ENCODE results near the gene NAB2. TPM values are rescaled to one million over a fixed set of nuclear protein-coding genes. Genes with fewer than 3 reads are reported as not detected.
"Not testable (repeated sequence)": the region's sequence is repeated elsewhere in the genome, so short reads cannot be mapped to it uniquely, and the experiment has no call there.

NAB2 gene
- total and polyA plus RNA-seq, 9 of the 15 experiments (the other 6 are each of a cell fraction or from before 2014, with no cell fraction given) = 0.45 to 40.9 (median 20.4) TPM

DNA sequence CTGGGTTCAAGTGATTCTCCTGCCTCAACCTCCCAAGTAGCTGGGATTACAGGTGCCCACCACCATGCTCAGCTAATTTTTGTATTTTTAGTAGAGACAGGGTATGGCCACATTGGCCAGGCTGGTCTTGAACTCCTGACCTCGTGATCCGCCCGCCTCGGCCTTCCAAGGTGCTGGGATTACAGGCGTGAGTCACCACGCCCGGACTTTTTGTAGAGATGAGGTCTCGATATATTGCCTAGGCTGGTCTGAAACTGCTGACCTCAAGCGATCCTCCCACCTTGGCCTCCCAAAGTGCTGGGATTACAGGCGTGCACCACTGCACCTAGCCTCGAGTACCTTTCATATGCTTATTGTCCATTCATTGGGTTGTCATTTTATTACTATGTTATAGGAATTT, 31.8 kb downstream of the NAB2 start:
- H4K20me1 ChIP-seq (replicated peaks; ENCODE audit: control insufficient read depth, insufficient read depth, low read length); H3K9me1 ChIP-seq (ENCODE audit: control insufficient read depth, insufficient read depth, low read length); BruUV-seq (replicated peaks); H2AFZ ChIP-seq (ENCODE audit: low read depth, low read length); H3K36me3 ChIP-seq (ENCODE audit: control insufficient read depth, insufficient read depth, low read length); H3K27me3 ChIP-seq (ENCODE audit: control insufficient read depth in 2 of 2, insufficient read depth in 2 of 2, low read length in 2 of 2); H3K4me2 ChIP-seq (ENCODE audit: insufficient read depth, low read length); H3K79me2 ChIP-seq (ENCODE audit: control insufficient read depth, insufficient read depth, low read length); POLR2A ChIA-PET; H3K4me3 ChIP-seq; H3K27ac ChIP-seq (ENCODE audit: extremely low read depth, low read depth, low read length); CTCF ChIA-PET (ENCODE audit: low intra/inter-chr PET ratio); H3K9ac ChIP-seq (ENCODE audit: insufficient read depth in 1 of 2, low read depth in 2 of 2, low read length in 2 of 2); H3K9me3 ChIP-seq (replicated peaks; ENCODE audit: control insufficient read depth, insufficient read depth, low read depth, low read length); DNase-seq (ENCODE audit: extremely low read depth in 1 of 4, low spot score in 3 of 4); ATAC-seq; FAIRE-seq; TF ChIP-seq JUND (tag; IDR thresholded peaks at IDR 0.05; ENCODE audit: borderline replicate concordance, low read depth, low read length): not testable (repeated sequence)
- TF ChIP-seq, protein P1, sequence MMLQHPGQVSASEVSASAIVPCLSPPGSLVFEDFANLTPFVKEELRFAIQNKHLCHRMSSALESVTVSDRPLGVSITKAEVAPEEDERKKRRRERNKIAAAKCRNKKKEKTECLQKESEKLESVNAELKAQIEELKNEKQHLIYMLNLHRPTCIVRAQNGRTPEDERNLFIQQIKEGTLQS (IDR thresholded peaks at IDR 0.05) = peak; percentile 61
- TF ChIP-seq, protein P1 (CRISPR knock-in tag; conservative IDR thresholded peaks at IDR 0.05) = not testable (repeated sequence)
- peak; percentile 39; the same call in 1 of the 2 replicates for TF ChIP-seq JUND (IDR thresholded peaks at IDR 0.05; ENCODE audit: borderline replicate concordance, low read depth, low read length)
- H3K4me1 ChIP-seq (replicated peaks in 1 of 2; ENCODE audit: control insufficient read depth in 2 of 2, insufficient read depth in 2 of 2, low read length in 2 of 2) = peaks cover 10 to 14% of the 10 kb centered on the region in 2 experiments; a peak in 4 of 5 replicates
- intact Hi-C loops (cut with micrococcal nuclease) (loop anchor here (10.0 kb wide), 1 partner anchor 124 kb away; no protein-coding TSS in a partner anchor), in situ Hi-C loops (cut with MboI) (loop anchor here (5.0 kb wide), 1 partner anchor 57 kb away; no protein-coding TSS in a partner anchor)
- WGBS (ENCODE audit: insufficient coverage, low coverage, missing lambda C conversion rate) = 9% methylated on average over 11 of the region's 11 CpGs

Measured in K562 (cell line).